Sigmoid colon (tissue), 4 donors: ENCODE measurements around the gene MFRP.

ENCODE experiments used
- CTCF ChIP-seq, 4 experiments: fragments of 450-650 bp in 3 of 4; fragments of 200-600 bp in 1 of 4; IDR thresholded peaks; one replicate each; pipeline ENCODE4 v1.5.1; 2016 to 2019; ENCODE audit warnings: antibody characterized with exemption in 4 of 4, mild to moderate bottlenecking in 3 of 4, moderate library complexity in 2 of 4
- EP300 ChIP-seq, 4 donors: sonication (generic); formaldehyde crosslinking; IDR thresholded peaks; one replicate each; pipeline ENCODE4 v1.6.1; 2017; ENCODE audit warnings: antibody characterized with exemption in 4 of 4
- POLR2A ChIP-seq, 2 donors: fragments of 450-650 bp; IDR thresholded peaks; one replicate each; pipeline ENCODE4 v1.6.1; 2016; ENCODE audit warnings: antibody characterized with exemption in 2 of 2, mild to moderate bottlenecking in 2 of 2, moderate library complexity in 2 of 2
- POLR2AphosphoS5 ChIP-seq, 4 donors: sonication (generic); formaldehyde crosslinking; IDR thresholded peaks; one replicate each; pipeline ENCODE4 v1.6.1; 2017; ENCODE audit warnings: antibody characterized with exemption in 4 of 4

- TF ChIP-seq POLR2A (IDR thresholded peaks at IDR 0.05) = no peak
- no peak for TF ChIP-seq CTCF (IDR thresholded peaks at IDR 0.05)
- TF ChIP-seq POLR2AphosphoS5 (IDR thresholded peaks at IDR 0.05) = no peak
- no peak for TF ChIP-seq EP300 (IDR thresholded peaks at IDR 0.05)
These were observed 16.3 kb downstream of the MFRP start for GRCh38 chr11:119330237-119330636.
